BJ (cell line): ENCODE measurements around the gene MRPS18A. TPM values are rescaled to one million over a fixed set of nuclear protein-coding genes. Genes with fewer than 3 reads are reported as not detected.

Experiments
- CTCF ChIA-PET: fragments of 350-600 bp; formaldehyde crosslinking; extraction: SDS; loops from one replicate; lab custom pipeline; 2021; ENCODE audit warnings: antibody characterized with exemption, inconsistent platforms; lab: Yijun Ruan, JAX
- POLR2A ChIA-PET: fragments of 300-600 bp; sonication (Branson Sonifier 250); formaldehyde crosslinking; extraction: SDS; loops from one replicate; lab custom pipeline; 2021; ENCODE audit warnings: antibody characterized with exemption; lab: Charles Lee
- DNase-seq: peaks from one replicate; pipeline ENCODE4 v3.0.0-alpha.2; 2011; ENCODE audit warnings: low read depth
- H3K27me3 ChIP-seq: 2 replicates; pipeline ENCODE4 v1.6.0; 2011; ENCODE audit warnings: low read length; ENCODE audit not compliant: control insufficient read depth, insufficient read depth
- H3K36me3 ChIP-seq: 2 replicates; pipeline ENCODE4 v1.5.1; 2011; ENCODE audit warnings: low read length; ENCODE audit not compliant: control insufficient read depth, insufficient read depth
- H3K4me3 ChIP-seq: 2 replicates; pipeline ENCODE4 v1.5.1; 2011; ENCODE audit warnings: low read depth, mild to moderate bottlenecking, control low read depth, low read length
- polyA plus RNA-seq: library from polyadenylated mRNA; depleted of rRNA; stranded (reverse); fragments of >200 nt; gene quantifications from 2 replicates; pipeline ENCODE4 v1.2.3, GENCODE V29; 2011
- TF ChIP-seq, protein P1 (sequence below): IDR thresholded peaks from 2 replicates; pipeline ENCODE4 v1.5.1; 2011; ENCODE audit warnings: low read depth, mild to moderate bottlenecking, control low read depth, inconsistent platforms, low read length, moderate library complexity; ENCODE audit not compliant: insufficient read depth

Gene MRPS18A
- polyA plus RNA-seq, 1 experiment = 75.0 TPM

- TF ChIP-seq, protein P1, sequence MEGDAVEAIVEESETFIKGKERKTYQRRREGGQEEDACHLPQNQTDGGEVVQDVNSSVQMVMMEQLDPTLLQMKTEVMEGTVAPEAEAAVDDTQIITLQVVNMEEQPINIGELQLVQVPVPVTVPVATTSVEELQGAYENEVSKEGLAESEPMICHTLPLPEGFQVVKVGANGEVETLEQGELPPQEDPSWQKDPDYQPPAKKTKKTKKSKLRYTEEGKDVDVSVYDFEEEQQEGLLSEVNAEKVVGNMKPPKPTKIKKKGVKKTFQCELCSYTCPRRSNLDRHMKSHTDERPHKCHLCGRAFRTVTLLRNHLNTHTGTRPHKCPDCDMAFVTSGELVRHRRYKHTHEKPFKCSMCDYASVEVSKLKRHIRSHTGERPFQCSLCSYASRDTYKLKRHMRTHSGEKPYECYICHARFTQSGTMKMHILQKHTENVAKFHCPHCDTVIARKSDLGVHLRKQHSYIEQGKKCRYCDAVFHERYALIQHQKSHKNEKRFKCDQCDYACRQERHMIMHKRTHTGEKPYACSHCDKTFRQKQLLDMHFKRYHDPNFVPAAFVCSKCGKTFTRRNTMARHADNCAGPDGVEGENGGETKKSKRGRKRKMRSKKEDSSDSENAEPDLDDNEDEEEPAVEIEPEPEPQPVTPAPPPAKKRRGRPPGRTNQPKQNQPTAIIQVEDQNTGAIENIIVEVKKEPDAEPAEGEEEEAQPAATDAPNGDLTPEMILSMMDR = peak; percentile 59
- no peak for DNase-seq
- POLR2A ChIA-PET = no interaction called here
- no peak overlapping the region for H3K4me3 ChIP-seq
- CTCF ChIA-PET = interaction anchor here (1.0 to 6.1 kb wide), 19 partner anchors 9 to 356 kb away, joined by 3 to 37 read pairs (median 4); partner anchors contain the start of gene VEGFA
- peaks cover 7% of the 10 kb centered on the region for H3K27me3 ChIP-seq
- H3K36me3 ChIP-seq = no peaks in the 10 kb centered on the region
Measured at GRCh38 chr6:43723737-43724295, 36.2 kb upstream of the MRPS18A start.

DNA sequence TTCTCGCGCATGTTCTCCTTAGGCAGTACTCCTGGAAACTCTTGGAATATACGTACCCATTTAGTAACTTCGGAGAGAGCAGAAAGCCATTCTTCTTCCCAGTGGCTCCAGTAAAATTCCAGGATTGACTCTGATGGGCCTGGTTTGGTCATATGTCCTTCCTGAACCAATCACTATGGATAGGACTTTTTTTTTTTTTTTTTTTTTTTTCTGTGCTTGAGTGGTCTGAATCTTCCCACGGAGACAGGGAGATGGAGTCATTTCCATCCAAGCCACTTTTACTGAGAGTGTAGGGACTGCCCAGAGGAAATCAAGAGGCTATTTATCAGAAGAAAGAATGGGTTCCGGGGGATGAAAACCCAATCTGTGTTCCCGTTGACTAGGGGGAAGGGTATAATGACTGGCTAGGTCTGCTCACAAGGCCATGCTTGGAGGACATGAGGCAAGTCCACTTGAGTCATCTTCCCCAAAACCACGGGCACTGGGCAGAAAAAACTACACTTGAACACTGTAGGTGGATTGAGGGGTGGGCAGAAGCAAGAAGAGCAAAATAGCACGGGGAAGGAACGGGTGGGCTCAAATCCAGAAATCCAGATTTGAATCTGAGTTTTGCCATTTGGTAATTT, 35.4 kb upstream of the MRPS18A start:
- no peaks in the 10 kb centered on the region for H3K36me3 ChIP-seq
- no peak overlapping the region for H3K4me3 ChIP-seq
- DNase-seq = no peak
- H3K27me3 ChIP-seq = peaks cover 7% of the 10 kb centered on the region
- CTCF ChIA-PET = interaction anchor here (1.0 to 6.1 kb wide), 4 partner anchors 13 to 357 kb away, joined by 3 to 37 read pairs (median 6); partner anchors contain the start of gene VEGFA
- POLR2A ChIA-PET = no interaction called here
- TF ChIP-seq, protein P1 = no peak

GRCh38 chr6:43720999-43721398, 33.4 kb upstream of the MRPS18A start:
- TF ChIP-seq, protein P1 = no peak
- POLR2A ChIA-PET = no interaction called here
- H3K27me3 ChIP-seq = peaks cover 7% of the 10 kb centered on the region
- no peaks in the 10 kb centered on the region for H3K36me3 ChIP-seq
- CTCF ChIA-PET = interaction anchor here (0.6 to 6.1 kb wide), 7 partner anchors 48 to 359 kb away, joined by 3 to 37 read pairs (median 4); partner anchors contain the start of gene VEGFA
- DNase-seq = no peak
- no peak overlapping the region for H3K4me3 ChIP-seq

- CTCF ChIA-PET = interaction anchor here (1.4 to 6.1 kb wide), 2 partner anchors 50 to 361 kb away, joined by 3 to 37 read pairs; no protein-coding TSS in a partner anchor
- no peak for DNase-seq
- POLR2A ChIA-PET = no interaction called here
Measured at GRCh38 chr6:43719511-43719910, 31.9 kb upstream of the MRPS18A start.

More at GRCh38 chr6:43719511-43719910, 31.9 kb upstream of the MRPS18A start:
- no peaks in the 10 kb centered on the region for H3K36me3 ChIP-seq
- peaks cover 8% of the 10 kb centered on the region for H3K27me3 ChIP-seq
- TF ChIP-seq, protein P1 = no peak
- H3K4me3 ChIP-seq = no peak overlapping the region
